ENCODE measurements around the gene ABCC12.

ABCC12 gene

DNA sequence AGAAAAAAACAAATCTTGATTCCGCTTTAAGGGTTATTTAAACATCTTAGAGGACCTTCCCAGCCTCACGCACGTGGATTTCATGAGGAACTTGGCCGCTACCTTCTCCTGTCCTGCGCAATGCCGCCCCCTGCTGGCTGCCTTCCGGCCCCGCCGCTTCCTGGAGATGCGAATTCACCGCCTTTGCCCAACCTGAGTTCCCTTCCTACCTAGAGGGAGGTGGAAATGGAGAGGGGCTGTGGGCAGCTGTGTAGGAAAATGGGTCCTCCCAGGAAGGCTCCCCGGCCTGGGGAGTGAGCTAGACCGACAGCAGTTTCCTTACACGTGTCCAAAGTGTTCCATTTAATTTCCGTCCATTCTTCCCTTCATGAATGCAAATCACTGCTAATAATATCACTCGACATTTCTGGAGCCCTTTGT, 1.0 kb upstream of the ABCC12 start:
- H3K27ac ChIP-seq: no peak overlapping the region
- no peak for TF ChIP-seq ZFX (IDR thresholded peaks at IDR 0.05)
- TF ChIP-seq, protein P1, sequence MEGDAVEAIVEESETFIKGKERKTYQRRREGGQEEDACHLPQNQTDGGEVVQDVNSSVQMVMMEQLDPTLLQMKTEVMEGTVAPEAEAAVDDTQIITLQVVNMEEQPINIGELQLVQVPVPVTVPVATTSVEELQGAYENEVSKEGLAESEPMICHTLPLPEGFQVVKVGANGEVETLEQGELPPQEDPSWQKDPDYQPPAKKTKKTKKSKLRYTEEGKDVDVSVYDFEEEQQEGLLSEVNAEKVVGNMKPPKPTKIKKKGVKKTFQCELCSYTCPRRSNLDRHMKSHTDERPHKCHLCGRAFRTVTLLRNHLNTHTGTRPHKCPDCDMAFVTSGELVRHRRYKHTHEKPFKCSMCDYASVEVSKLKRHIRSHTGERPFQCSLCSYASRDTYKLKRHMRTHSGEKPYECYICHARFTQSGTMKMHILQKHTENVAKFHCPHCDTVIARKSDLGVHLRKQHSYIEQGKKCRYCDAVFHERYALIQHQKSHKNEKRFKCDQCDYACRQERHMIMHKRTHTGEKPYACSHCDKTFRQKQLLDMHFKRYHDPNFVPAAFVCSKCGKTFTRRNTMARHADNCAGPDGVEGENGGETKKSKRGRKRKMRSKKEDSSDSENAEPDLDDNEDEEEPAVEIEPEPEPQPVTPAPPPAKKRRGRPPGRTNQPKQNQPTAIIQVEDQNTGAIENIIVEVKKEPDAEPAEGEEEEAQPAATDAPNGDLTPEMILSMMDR (conservative IDR thresholded peaks at IDR 0.05): peak; percentile 96

DNA sequence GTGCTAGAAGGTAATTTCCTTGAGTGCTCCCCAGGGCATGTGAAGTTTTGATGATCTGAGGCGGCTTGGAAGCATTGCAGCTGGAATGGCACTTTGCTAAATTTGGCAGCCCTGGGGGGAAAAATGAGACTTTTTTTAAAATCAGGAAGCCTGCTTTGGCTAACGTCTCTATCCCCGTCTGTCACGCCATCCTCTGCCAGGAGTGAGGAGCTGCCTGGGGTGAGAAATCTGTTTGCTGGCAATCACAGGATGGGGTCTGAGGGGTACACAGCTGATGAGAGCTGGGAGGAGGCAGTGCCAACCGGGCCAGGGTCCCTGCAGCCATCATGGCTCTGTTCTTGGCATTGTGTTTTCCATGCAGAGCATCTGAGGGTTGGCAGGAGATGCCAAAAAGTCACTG, 2.0 kb downstream of the ABCC12 start:
- no peak overlapping the region for H3K27ac ChIP-seq
- TF ChIP-seq, protein P1 (conservative IDR thresholded peaks at IDR 0.05): no peak
- no peak for TF ChIP-seq ZFX (IDR thresholded peaks at IDR 0.05)

DNA sequence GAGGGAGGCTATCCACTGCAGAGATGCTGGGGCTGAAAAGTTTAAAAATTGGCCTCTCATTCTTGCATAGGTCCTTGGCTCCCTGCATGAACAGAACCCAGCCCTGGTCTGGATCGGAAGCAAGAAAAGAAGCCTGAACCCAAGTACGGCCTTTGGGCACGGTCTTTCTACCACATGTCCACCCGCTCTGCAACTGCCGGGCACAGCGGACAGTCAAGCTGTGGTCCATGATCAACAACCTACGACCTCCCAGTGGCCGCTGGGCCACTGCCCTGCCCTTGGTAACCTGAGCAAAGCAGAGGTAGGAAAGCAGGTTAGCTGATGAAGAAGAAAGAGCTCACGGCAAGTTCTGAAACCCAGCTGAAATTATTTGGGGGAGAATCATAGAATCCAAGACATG, 3.6 kb downstream of the ABCC12 start:
- TF ChIP-seq, protein P1 (conservative IDR thresholded peaks at IDR 0.05): no peak
- TF ChIP-seq ZFX (IDR thresholded peaks at IDR 0.05): no peak

DNA sequence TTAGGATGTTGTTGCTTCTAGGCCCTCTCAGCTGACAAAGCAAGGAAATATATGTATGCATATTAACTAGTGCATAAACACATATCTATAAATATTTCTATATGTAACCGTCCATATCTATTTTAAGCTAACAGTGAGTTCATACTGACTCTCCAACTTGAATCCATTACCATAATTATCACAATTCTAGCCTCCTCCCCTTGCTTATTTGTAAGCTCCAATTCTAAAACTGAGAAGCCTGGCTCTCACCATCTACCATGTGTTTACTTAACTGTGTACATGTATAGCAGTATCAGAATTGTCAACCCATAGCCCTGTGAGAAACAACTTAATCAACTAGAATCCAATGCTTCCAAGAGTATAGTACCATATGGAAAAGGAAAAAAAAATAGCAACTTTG, 5.1 kb downstream of the ABCC12 start:
- no peak overlapping the region for H3K27ac ChIP-seq
- TF ChIP-seq ZFX (IDR thresholded peaks at IDR 0.05): no peak
- TF ChIP-seq, protein P1 (conservative IDR thresholded peaks at IDR 0.05): no peak

More for the DNA sequence above, 3.6 kb downstream of the ABCC12 start:
- H3K27ac ChIP-seq: no peak overlapping the region

GRCh38 chr16:48146710-48147109, 9.1 kb downstream of the ABCC12 start:
- H3K27ac ChIP-seq: no peak overlapping the region
- TF ChIP-seq ZFX (IDR thresholded peaks at IDR 0.05): no peak
- TF ChIP-seq, protein P1 (conservative IDR thresholded peaks at IDR 0.05): no peak

DNA sequence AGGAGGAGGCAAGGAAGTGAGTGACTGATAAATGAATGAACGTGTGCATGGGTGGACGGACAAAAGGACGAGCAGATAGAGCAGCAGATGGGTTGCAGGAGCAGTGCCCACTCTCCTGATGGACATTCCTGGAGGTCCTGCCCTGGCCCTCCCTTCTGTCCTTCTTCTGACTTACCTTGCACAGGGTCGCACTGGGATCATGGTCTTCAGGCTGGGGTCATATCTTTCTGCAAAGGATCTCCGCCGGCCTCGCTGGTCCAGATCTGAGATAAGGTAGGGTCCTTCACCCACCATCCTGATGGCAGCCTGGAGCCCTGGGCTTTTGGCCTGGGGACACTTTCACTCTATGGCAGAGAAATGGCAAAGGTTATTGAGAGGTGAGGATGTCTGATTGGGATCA, 9.7 kb downstream of the ABCC12 start:
- TF ChIP-seq, protein P1 (conservative IDR thresholded peaks at IDR 0.05): no peak
- TF ChIP-seq ZFX (IDR thresholded peaks at IDR 0.05): no peak
- H3K27ac ChIP-seq: no peak overlapping the region

- TF ChIP-seq, protein P1 (conservative IDR thresholded peaks at IDR 0.05): no peak
- TF ChIP-seq ZFX (IDR thresholded peaks at IDR 0.05): no peak
- H3K27ac ChIP-seq: no peak overlapping the region
Measured at GRCh38 chr16:48143812-48144368, 11.9 kb downstream of the ABCC12 start.

Data from C4-2B (cell line).